ENCODE results near the gene NFKBIZ. TPM values are rescaled to one million over a fixed set of nuclear protein-coding genes. Genes with fewer than 3 reads are reported as not detected.
A peak's percentile ranks its signal among the peaks of the same experiment; 100 is the strongest.

NFKBIZ gene
- total RNA-seq, 1 donor from 2014 or later: 39.6 TPM

GRCh38 chr3:101813817-101814440 is 35.4 kb upstream of the NFKBIZ start:
- no peak for TF ChIP-seq EZH2 (IDR thresholded peaks at IDR 0.05; ENCODE audit: insufficient read depth, low read length)
- TF ChIP-seq CTCF (IDR thresholded peaks at IDR 0.05; ENCODE audit: insufficient read depth, low read depth, low read length): peak; percentile 47
- Mint-ChIP-seq H3K4me3 (ENCODE audit: unreplicated experiment) (no peak overlapping the region), H3K9me3 (ENCODE audit: unreplicated experiment) (no peaks in the 10 kb centered on the region), H3K36me3 (ENCODE audit: low read depth, unreplicated experiment) (peaks cover 11% of the 10 kb centered on the region), H3K27me3 (ENCODE audit: low read depth, unreplicated experiment) (no peaks in the 10 kb centered on the region), H3K4me1 (ENCODE audit: low read depth, unreplicated experiment) (peaks cover 2% of the 10 kb centered on the region), H3K27ac (ENCODE audit: unreplicated experiment) (no peak overlapping the region)
- H4K20me1 ChIP-seq (ENCODE audit: insufficient read depth, low read length): no peaks in the 10 kb centered on the region
- no peaks in the 10 kb centered on the region for H3K27me3 ChIP-seq (ENCODE audit: insufficient read depth, low read length)
- H3K9me3 ChIP-seq (ENCODE audit: insufficient read depth, low read depth, low read length): no peaks in the 10 kb centered on the region
- H3K9ac ChIP-seq (ENCODE audit: low read length): no peak overlapping the region
- DNase-seq (ENCODE audit: low read depth): no peak
- H3K79me2 ChIP-seq (ENCODE audit: insufficient read depth, low read length): no peaks in the 10 kb centered on the region
- no peak overlapping the region for H3K27ac ChIP-seq (ENCODE audit: low read depth, low read length)
- no peak overlapping the region for H3K4me3 ChIP-seq (ENCODE audit: insufficient read depth, low read depth, low read length)
- FAIRE-seq: peak; percentile 26
- no peak overlapping the region for H2AFZ ChIP-seq (ENCODE audit: low read depth, low read length)
- H3K36me3 ChIP-seq (ENCODE audit: insufficient read depth, low read length): no peaks in the 10 kb centered on the region
- no peaks in the 10 kb centered on the region for H3K4me1 ChIP-seq (ENCODE audit: insufficient read depth, low read length)
- H3K4me2 ChIP-seq (ENCODE audit: low read length): no peak overlapping the region

DNA sequence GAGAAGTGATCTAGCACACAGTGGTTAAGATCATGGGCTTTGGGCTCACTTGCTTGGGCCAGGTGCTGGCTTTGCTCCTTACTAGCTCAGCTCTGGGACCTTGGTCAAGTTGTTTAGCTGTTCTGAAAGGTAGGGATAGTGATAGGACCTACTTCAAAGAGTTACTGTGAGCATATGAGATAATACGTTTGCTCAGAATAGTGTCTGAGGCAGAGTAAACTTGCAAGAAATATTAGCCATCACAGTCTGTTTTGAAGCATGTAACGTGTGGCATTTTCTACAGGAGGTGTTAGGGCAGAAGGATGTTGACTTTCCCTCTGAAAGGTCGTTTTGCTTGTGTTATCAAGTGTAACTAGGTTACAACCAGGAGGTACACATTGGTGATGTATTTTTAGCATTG is 34.5 kb upstream of the NFKBIZ start:
- Mint-ChIP-seq H3K36me3 (ENCODE audit: low read depth, unreplicated experiment) (peaks cover 11% of the 10 kb centered on the region), H3K9me3 (ENCODE audit: unreplicated experiment) (no peaks in the 10 kb centered on the region), H3K27me3 (ENCODE audit: low read depth, unreplicated experiment) (no peaks in the 10 kb centered on the region), H3K4me3 (ENCODE audit: unreplicated experiment) (no peak overlapping the region), H3K4me1 (ENCODE audit: low read depth, unreplicated experiment) (peaks cover 2% of the 10 kb centered on the region), H3K27ac (ENCODE audit: unreplicated experiment) (no peak overlapping the region)
- no peaks in the 10 kb centered on the region for H3K27me3 ChIP-seq (ENCODE audit: insufficient read depth, low read length)
- FAIRE-seq (peak; percentile 59), DNase-seq (ENCODE audit: low read depth) (no peak)
- no peak overlapping the region for H3K27ac ChIP-seq (ENCODE audit: low read depth, low read length)
- H3K36me3 ChIP-seq (ENCODE audit: insufficient read depth, low read length): no peaks in the 10 kb centered on the region
- no peak overlapping the region for H3K4me2 ChIP-seq (ENCODE audit: low read length)
- H3K9me3 ChIP-seq (ENCODE audit: insufficient read depth, low read depth, low read length): no peaks in the 10 kb centered on the region
- no peak overlapping the region for H3K4me3 ChIP-seq (ENCODE audit: insufficient read depth, low read depth, low read length)
- TF ChIP-seq EZH2 (IDR thresholded peaks at IDR 0.05; ENCODE audit: insufficient read depth, low read length) (no peak), CTCF (IDR thresholded peaks at IDR 0.05; ENCODE audit: insufficient read depth, low read depth, low read length) (no peak)
- H3K79me2 ChIP-seq (ENCODE audit: insufficient read depth, low read length): no peaks in the 10 kb centered on the region
- H3K4me1 ChIP-seq (ENCODE audit: insufficient read depth, low read length): no peaks in the 10 kb centered on the region
- no peaks in the 10 kb centered on the region for H4K20me1 ChIP-seq (ENCODE audit: insufficient read depth, low read length)
- no peak overlapping the region for H3K9ac ChIP-seq (ENCODE audit: low read length)
- H2AFZ ChIP-seq (ENCODE audit: low read depth, low read length): no peak overlapping the region

Measured in astrocyte (in vitro differentiated cells and primary cell).